Mesodermal cell (in vitro differentiated cells): Measurements from ENCODE around the gene PADI1.
"Not testable (repeated sequence)": the region's sequence is repeated elsewhere in the genome, so short reads cannot be mapped to it uniquely, and the experiment has no call there.

Experiments
- H3K27ac ChIP-seq: 2 replicates; pipeline ENCODE4 v1.7.0; 2013; ENCODE audit warnings: mild to moderate bottlenecking, low read depth, low read length, moderate library complexity; ENCODE audit not compliant: severe bottlenecking
- H3K36me3 ChIP-seq: 2 replicates; pipeline ENCODE4 v1.7.1; 2013; ENCODE audit warnings: mild to moderate bottlenecking, low read length, moderate library complexity; ENCODE audit not compliant: control insufficient read depth, insufficient read depth
- H3K4me1 ChIP-seq: one replicate; pipeline ENCODE4 v1.7.1; 2013; ENCODE audit warnings: mild to moderate bottlenecking, low read length; ENCODE audit not compliant: insufficient read depth, control insufficient read depth, poor library complexity, severe bottlenecking
- H3K4me3 ChIP-seq: 2 replicates; pipeline ENCODE4 v1.7.0; 2013; ENCODE audit warnings: low read length, control low read depth, mild to moderate bottlenecking; ENCODE audit not compliant: insufficient read depth, poor library complexity, severe bottlenecking; ENCODE audit errors: extremely low read depth
- H3K9me3 ChIP-seq: 2 replicates; pipeline ENCODE4 v1.7.1; 2013; ENCODE audit warnings: mild to moderate bottlenecking, low read length, moderate library complexity; ENCODE audit not compliant: control insufficient read depth
- WGBS, 2 experiments: methylation state at CpG; one replicate each; pipeline ENCODE4 v1.1.5; 2013; ENCODE audit warnings: missing lambda C conversion rate in 2 of 2; ENCODE audit not compliant: insufficient coverage in 2 of 2; 5-methylcytosine and 5-hydroxymethylcytosine counted together

Gene PADI1

DNA sequence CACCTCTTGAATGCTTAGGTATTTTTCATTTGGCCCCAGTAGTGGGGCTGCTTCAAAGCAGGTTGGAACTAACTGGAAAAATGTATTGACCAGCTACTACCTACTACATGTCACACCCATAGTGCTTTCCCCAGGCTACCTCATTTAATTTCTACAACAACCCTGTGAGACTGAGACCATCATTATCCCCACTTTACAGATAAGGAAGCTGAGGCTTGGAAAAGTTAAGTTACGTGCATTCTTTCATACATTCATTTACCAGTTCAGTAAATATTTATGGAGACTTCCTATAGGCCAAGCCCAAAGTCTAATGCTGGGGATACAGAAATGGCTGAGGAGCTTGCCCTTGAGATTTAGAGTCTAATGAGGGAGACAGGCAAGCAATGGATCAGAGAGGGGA is 29.5 kb downstream of the PADI1 start:
- no peak overlapping the region for H3K27ac ChIP-seq
- no peaks in the 10 kb centered on the region for H3K9me3 ChIP-seq

DNA sequence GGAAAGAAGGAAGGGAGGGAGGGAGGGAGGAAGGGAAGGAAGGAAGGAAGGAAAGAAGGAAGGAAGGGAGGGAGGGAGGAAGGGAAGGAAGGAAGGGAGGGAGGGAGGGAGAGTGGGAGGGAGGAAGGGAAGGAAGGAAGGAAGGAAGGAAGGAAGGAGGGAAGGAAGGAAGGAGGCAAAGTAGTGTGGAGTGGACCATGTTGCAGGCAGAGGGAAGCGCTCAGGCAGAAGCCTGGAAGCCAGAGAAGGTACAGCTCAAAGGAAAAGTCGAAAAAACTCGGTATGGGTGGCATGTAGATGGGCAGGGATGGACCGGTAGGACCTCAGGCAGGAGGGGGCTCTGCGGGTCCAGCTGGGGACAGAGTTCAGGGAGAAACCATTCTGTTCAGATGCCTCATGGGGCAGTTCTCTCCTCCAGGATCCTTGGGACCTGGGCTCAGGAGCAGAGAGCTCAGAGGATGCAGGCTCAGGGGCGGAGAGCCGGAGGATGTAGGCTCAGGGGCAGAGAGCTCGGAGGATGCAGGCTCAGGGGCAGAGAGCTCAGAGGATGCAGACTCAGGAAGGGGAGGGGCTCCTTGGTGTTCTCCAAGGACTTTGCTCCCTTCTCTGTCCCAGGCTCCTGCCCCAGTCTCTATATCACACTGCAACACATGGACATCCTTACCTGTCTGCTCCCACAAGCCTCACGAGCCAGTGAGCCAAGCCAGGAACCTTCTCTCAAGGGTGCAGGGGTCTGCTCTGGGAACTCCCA is 30.4 kb downstream of the PADI1 start:
- Histone ChIP-seq H3K36me3 (no peaks in the 10 kb centered on the region), H3K9me3 (no peaks in the 10 kb centered on the region), H3K27ac (no peak overlapping the region), H3K4me1 (peaks cover 8% of the 10 kb centered on the region), H3K4me3 (no peak overlapping the region)
- 73 to 93% methylated on average over 6 to 9 of the region's 9 CpGs for WGBS, 2 experiments

More for the DNA sequence above, 29.5 kb downstream of the PADI1 start:
- Histone ChIP-seq H3K4me1 (peaks cover 8% of the 10 kb centered on the region), H3K4me3 (no peak overlapping the region), H3K36me3 (no peaks in the 10 kb centered on the region)
- no CpG with 5 or more reads among the region's 1 CpG for WGBS, 2 experiments

DNA sequence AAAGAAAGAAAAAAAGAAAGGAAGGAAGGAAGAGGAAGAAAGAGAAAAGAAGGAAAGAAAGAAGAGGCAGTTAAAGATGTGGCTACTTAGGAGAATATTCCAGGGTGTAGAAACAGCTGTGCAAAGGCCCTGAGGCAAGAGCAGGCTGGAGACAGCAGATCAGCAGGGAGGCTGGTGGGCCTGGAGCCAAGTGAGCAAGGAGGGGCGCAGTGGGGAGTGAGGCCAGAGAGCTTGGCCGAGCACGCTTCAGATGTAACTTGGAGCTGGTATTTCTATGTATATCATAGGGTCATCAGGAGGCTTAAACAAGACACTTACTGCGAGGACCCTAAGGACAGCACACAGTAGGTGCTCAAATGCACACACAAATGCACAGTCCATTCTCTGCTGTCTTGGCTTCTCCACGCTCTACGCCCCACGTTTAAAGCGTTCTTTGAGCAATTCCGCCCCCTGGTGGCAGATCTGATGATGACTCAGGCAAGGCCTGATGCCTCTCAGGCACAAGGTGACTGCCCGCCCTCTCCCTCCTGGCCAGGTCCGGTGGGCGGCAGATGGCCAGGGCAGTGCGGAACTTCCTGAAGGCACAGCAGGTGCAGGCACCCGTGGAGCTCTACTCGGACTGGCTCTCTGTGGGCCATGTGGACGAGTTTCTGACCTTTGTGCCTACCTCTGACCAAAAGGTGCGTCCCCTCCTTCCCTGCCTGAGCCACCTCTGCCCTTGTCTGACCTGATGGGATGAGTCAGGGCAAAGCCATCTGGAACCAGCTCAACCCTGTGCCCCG is 32.0 kb downstream of the PADI1 start:
- H3K27ac ChIP-seq: no peak overlapping the region
- 8 to 23% methylated on average over 12 to 17 of the region's 18 CpGs for WGBS, 2 experiments
- no peak overlapping the region for H3K4me3 ChIP-seq
- no peaks in the 10 kb centered on the region for H3K9me3 ChIP-seq
- peaks cover 8% of the 10 kb centered on the region for H3K4me1 ChIP-seq
- H3K36me3 ChIP-seq: no peaks in the 10 kb centered on the region

DNA sequence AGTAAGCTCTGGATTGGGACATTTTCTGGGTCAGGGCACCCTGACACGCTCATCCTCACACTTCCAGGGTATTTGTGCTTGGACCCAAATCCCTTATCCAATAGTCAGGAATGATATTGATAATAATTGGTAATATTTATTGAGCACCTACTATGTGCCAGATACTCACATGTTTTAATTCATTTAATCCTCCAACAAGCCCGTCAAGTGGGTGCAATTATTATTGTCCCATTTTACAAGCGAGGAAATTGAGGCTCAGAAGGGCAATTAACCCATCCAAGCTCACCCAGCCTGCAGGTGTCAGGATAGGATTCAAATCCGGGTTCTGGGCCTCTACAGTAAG is 32.6 kb downstream of the PADI1 start:
- Histone ChIP-seq H3K36me3 (no peaks in the 10 kb centered on the region), H3K27ac (no peak overlapping the region), H3K9me3 (no peaks in the 10 kb centered on the region), H3K4me1 (peaks cover 8% of the 10 kb centered on the region), H3K4me3 (no peak overlapping the region)
- 64 to 89% methylated on average over 2 to 3 of the region's 4 CpGs for WGBS, 2 experiments

DNA sequence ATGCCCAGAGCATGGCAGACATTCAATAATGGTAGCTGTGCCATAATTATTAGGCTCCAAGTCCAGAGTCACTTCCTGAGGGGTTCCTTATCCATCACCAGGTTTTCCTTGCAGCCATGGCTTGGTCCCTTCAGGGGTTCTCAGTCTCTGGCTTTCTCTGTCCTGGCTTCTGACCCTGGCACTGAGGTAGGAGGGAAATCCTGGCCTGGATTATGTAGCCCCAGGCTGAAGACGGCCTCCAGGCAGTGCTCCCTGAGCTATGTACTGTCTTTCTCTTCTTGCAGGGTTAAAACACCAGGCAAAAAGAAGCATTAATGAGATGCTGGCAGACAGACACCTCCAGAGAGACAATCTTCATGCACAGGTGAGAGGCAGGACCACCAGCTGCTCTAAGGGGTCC is 34.5 kb downstream of the PADI1 start:
- H3K27ac ChIP-seq: no peak overlapping the region
- peaks cover 8% of the 10 kb centered on the region for H3K4me1 ChIP-seq
- H3K4me3 ChIP-seq: no peak overlapping the region
- H3K9me3 ChIP-seq: no peaks in the 10 kb centered on the region
- 67% methylated on average over 1 of the region's 1 CpG for WGBS, 2 experiments
- H3K36me3 ChIP-seq: no peaks in the 10 kb centered on the region

DNA sequence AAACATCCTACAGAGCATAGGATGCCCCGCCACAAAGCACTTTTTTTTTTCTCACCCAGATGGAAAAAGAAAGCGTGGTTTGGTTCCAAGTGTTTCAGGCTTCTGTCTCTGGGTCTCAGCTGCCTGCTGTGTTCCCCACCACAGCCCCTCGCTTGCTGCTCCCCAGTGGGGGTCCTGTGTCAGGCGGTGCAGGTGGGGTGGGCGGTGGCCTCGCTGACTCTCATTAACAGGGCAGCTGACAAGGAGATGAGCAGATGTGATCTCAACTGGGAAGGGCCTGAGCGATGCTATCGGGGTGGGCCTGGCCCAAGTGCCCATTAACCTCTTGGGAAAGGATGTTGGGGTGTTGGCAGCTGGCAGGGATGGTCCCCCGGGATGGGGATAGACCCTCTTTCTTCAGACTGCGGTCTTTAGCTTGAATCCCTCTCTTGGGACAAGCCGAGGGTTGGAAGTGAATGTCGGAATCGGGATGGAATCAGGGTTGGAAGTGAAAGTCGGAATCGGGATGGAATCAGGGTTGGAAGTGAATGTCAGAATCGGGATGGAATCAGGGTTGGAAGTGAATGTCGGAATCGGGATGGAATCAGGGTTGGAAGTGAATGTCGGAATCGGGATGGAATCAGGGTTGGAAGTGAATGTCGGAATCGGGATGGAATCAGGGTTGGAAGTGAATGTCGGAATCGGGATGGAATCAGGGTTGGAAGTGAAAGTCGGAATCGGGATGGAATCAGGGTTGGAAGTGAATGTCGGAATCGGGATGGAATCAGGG is 36.3 kb downstream of the PADI1 start:
- H3K36me3 ChIP-seq, H3K9me3 ChIP-seq, H3K4me3 ChIP-seq, H3K27ac ChIP-seq: not testable (repeated sequence)
- peaks cover 12% of the 10 kb centered on the region for H3K4me1 ChIP-seq
- 71 to 86% methylated on average over 9 to 15 of the region's 28 CpGs for WGBS, 2 experiments

DNA sequence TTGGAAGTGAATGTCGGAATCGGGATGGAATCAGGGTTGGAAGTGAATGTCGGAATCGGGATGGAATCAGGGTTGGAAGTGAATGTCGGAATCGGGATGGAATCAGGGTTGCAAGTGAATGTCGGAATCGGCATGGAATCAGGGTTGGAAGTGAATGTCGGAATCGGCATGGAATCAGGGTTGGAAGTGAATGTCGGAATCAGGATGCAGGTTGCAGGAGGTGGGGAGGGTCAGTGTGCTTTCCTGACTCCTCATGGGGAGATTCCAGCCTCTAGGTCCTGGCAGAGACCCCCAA is 36.8 kb downstream of the PADI1 start:
- WGBS, 2 experiments: 96 to 97% methylated on average over 7 to 9 of the region's 11 CpGs

DNA sequence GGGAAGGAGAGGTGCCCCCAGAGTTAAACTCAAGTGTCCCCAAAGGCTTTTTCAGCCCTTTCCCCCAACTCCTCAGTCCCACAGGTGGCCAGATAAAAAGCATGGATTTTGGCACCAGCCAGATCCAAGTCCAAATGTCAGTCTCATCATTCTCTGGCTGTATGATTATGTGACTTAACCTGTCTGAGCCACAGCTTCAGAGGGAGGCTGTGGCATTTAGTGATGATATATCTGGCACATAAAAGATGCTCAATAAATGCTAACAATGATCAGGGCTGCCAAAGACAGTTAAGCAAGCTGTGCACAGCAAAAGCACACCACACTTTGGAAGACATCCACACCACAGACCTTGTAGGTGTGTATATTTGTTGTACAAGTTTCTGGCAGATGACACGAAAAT is 38.3 kb downstream of the PADI1 start:
- H3K4me3 ChIP-seq: no peak overlapping the region
- peaks cover 8% of the 10 kb centered on the region for H3K4me1 ChIP-seq
- no peaks in the 10 kb centered on the region for H3K9me3 ChIP-seq
- WGBS, 2 experiments: no CpG with 5 or more reads among the region's 1 CpG
- H3K36me3 ChIP-seq: no peaks in the 10 kb centered on the region
- no peak overlapping the region for H3K27ac ChIP-seq

More for the DNA sequence above, 36.8 kb downstream of the PADI1 start:
- not testable (repeated sequence) for H3K9me3 ChIP-seq, H3K4me3 ChIP-seq, H3K36me3 ChIP-seq, H3K27ac ChIP-seq
- H3K4me1 ChIP-seq: peaks cover 12% of the 10 kb centered on the region

DNA sequence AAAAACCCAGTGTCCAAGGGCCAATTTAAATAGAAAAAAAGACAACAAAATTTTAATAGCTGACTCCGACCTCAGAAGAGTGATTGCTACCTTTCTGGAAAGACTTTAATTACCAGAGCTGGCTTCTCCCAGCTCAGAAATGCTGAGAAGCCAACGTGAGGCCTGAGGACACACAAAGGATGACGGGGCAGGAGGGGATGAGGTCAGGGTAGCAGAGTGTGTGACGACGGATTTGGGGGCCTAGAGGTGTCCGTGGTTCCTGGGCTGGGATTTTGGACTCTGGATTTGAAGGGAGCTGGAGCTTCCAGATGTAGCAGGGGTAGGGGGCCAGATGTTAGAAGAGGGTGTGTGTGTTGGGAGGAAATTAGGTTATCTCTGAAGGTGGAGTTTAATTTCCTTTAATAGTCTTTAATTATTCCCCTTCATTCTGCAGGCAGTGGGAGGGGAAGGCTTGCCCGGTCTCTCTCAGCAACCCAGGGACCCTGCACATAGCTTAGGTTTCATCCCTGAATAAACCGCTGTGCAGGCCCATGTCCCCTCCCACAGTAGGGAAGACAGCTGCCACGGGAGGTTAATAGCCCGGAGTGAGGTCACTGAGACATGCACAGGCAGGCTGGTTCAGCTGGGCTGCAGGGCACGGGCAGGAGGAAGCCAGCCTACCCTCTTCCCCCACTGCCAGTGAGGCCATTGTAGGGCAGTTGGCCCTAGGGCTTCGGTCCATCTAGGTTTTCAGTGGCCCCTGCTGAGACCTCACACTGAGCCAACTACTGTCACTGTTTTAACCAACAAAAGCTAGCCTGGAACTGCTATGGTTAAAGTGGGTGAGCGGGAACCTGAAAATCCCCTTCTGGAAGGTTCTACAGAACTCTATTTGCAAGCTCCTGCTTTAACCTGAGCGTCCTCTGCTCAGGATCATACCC is 40.2 kb downstream of the PADI1 start:
- H3K27ac ChIP-seq: no peak overlapping the region
- no peaks in the 10 kb centered on the region for H3K36me3 ChIP-seq
- no peak overlapping the region for H3K4me3 ChIP-seq
- no peaks in the 10 kb centered on the region for H3K9me3 ChIP-seq
- H3K4me1 ChIP-seq: peaks cover 8% of the 10 kb centered on the region
- 78 to 79% methylated on average over 9 to 12 of the region's 14 CpGs for WGBS, 2 experiments

DNA sequence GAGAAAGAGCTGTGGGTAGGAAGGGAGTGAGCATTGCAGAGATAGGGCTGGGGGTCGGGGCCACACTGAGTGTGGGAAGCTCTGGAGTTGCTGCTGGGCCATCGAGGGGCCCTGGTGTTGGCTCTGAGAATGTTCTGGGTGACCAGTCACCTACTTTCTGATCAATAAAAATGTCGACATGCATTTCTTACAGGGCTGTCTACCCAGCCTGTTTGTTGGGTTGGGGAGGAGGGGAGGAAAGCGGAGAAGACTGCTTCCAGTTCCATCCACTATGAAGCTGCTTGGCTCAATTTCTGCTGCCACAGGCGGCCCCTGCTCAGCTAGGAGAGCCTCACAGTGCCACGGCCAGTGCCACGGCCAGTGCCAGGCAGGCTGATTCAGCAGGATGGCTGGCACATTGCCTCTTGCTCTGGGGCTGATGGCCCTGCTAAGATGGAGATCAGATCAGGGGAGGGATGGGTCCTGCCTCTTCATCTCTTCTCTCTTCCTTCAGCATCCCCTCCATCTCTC is 40.9 kb downstream of the PADI1 start:
- H3K4me1 ChIP-seq: peaks cover 8% of the 10 kb centered on the region
- H3K4me3 ChIP-seq: no peak overlapping the region
- H3K9me3 ChIP-seq: no peaks in the 10 kb centered on the region
- 87 to 93% methylated on average over 7 of the region's 7 CpGs for WGBS, 2 experiments
- no peaks in the 10 kb centered on the region for H3K36me3 ChIP-seq
- no peak overlapping the region for H3K27ac ChIP-seq
